ENCODE measurements around the gene EVA1B. TPM values are rescaled to one million over a fixed set of nuclear protein-coding genes. Genes with fewer than 3 reads are reported as not detected.

The EVA1B gene
- total and polyA plus RNA-seq, 2 donors from 2014 or later, result 31.8 to 91.8 TPM

DNA sequence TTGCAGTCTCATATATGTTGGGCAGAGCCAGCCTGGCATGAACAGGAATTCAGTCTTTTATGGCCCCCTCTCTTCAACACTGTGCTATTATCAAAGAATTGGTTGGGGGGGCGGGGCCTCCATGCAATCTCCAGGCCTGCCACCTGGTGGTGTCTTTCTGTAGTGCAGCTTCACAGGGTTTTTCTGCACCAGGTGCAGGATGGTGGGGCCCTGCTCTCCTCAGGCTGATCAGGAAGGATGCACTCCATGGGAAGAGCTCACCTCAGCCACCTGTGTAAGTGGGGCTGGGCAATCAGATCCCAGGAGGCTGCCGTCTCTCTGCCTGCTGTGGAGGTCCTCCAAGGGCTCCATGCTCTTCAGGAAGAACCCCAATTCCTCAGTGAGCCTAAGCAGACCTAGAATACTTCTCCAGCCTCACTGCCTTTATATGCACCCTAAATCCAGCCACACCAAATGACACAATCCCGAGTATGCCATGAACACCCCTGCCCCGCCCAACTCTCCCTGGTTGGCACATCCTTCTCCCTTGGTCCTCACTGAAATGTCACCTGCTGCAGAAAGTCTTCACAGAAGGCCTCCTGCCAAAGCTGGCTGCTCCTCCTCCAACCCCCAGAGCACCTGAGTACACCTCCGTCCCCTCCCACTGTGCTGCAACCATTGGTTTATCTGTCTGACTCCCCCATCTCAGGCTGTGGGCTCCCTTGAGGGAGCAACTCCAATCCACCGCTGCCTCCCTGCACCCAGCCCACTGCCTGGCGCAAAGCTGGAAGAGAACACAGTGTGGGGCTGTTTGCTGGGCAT, 45.8 kb upstream of the EVA1B start:
- FAIRE-seq, result no peak
- H3K27ac ChIP-seq (ENCODE audit: low read depth in 2 of 2, low read length in 2 of 2), result peak overlapping the region in 1 of 2 donors; percentile 49
- peak in 4 of 5 donors; percentile 85 to 90 (median 87) for DNase-seq
- H3K4me1 ChIP-seq (ENCODE audit: control insufficient read depth in 2 of 3, insufficient read depth in 2 of 3, low read depth in 1 of 3, low read length in 3 of 3), result peaks cover 10 to 39% (median 30%) of the 10 kb centered on the region in 3 donors
- no peak overlapping the region for H3K9ac ChIP-seq (ENCODE audit: low read length in 3 of 3)
- no peak overlapping the region for H3K4me3 ChIP-seq (ENCODE audit: low read length in 3 of 3)
- H3K27me3 ChIP-seq (ENCODE audit: control insufficient read depth, insufficient read depth, low read length), result no peaks in the 10 kb centered on the region
- H3K36me3 ChIP-seq (ENCODE audit: control insufficient read depth in 2 of 3, insufficient read depth in 3 of 3, low read length in 3 of 3), result peaks cover 0 to 8% (median 7%) of the 10 kb centered on the region in 3 donors
- intact Hi-C loops (cut with DNase I), result no loop called here
- no peaks in the 10 kb centered on the region for H3K9me3 ChIP-seq (ENCODE audit: control insufficient read depth in 2 of 3, insufficient read depth in 1 of 3, low read length in 3 of 3)
- TF ChIP-seq, protein P1, sequence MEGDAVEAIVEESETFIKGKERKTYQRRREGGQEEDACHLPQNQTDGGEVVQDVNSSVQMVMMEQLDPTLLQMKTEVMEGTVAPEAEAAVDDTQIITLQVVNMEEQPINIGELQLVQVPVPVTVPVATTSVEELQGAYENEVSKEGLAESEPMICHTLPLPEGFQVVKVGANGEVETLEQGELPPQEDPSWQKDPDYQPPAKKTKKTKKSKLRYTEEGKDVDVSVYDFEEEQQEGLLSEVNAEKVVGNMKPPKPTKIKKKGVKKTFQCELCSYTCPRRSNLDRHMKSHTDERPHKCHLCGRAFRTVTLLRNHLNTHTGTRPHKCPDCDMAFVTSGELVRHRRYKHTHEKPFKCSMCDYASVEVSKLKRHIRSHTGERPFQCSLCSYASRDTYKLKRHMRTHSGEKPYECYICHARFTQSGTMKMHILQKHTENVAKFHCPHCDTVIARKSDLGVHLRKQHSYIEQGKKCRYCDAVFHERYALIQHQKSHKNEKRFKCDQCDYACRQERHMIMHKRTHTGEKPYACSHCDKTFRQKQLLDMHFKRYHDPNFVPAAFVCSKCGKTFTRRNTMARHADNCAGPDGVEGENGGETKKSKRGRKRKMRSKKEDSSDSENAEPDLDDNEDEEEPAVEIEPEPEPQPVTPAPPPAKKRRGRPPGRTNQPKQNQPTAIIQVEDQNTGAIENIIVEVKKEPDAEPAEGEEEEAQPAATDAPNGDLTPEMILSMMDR (IDR thresholded peaks at IDR 0.05; ENCODE audit: borderline replicate concordance, extremely low read depth, insufficient read depth), result peak; percentile 94

DNA sequence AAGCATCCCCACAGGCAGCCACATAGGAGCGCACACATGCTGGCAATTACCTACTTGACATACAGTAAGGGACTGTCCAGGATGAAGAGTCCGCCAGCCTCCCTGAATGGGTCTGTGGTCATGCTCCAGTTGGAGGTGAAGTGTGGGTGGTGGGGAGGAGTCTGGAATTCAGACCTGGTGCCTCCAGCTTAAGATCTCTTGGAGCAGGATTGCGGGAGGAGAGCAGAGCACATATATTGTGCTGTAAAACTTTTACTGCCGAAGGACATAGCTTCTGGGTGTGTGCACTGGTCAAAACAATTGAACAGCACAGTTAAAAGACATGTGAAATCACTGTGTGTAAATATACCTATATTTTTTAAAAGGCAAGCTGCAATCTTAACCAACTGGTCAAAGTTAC, 44.4 kb upstream of the EVA1B start:
- Histone ChIP-seq H3K4me3 (ENCODE audit: low read length in 3 of 3) (no peak overlapping the region), H3K9me3 (ENCODE audit: control insufficient read depth in 2 of 3, insufficient read depth in 1 of 3, low read length in 3 of 3) (no peaks in the 10 kb centered on the region), H3K4me1 (ENCODE audit: control insufficient read depth in 2 of 3, insufficient read depth in 2 of 3, low read depth in 1 of 3, low read length in 3 of 3) (peaks cover under 1 to 25% (median 16%) of the 10 kb centered on the region in 3 donors), H3K36me3 (ENCODE audit: control insufficient read depth in 2 of 3, insufficient read depth in 3 of 3, low read length in 3 of 3) (peaks cover 0 to 8% (median 7%) of the 10 kb centered on the region in 3 donors), H3K9ac (ENCODE audit: low read length in 3 of 3) (no peak overlapping the region), H3K27me3 (ENCODE audit: control insufficient read depth, insufficient read depth, low read length) (no peaks in the 10 kb centered on the region), H3K27ac (ENCODE audit: low read depth in 2 of 2, low read length in 2 of 2) (no peak overlapping the region)
- TF ChIP-seq, protein P1 (IDR thresholded peaks at IDR 0.05; ENCODE audit: borderline replicate concordance, extremely low read depth, insufficient read depth), result no peak
- peak in 1 of 5 donors; percentile 42 for DNase-seq
- FAIRE-seq, result no peak
- intact Hi-C loops (cut with DNase I), result no loop called here

DNA sequence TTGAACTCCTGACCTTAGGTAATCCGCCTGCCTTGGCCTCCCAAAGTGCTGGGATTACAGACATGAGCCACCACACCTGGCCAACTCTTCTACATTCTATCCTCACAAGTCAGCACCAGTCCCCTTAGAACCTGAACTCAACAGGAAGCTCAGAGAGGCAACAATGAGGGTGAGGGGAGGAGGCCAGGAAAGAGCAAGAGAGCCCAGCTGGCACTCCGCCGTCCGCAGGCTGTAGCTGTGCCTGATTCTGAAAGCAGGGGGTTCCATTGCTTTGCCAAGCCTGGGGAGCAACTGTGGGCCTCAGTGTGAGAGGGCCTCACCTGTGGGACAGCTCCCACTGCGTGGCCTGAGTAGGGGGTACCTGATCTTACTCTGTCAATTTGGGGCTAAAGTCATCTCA, 43.6 kb upstream of the EVA1B start:
- no peak for FAIRE-seq
- Histone ChIP-seq H3K9me3 (ENCODE audit: control insufficient read depth in 2 of 3, insufficient read depth in 1 of 3, low read length in 3 of 3) (no peaks in the 10 kb centered on the region), H3K9ac (ENCODE audit: low read length in 3 of 3) (no peak overlapping the region), H3K4me3 (ENCODE audit: low read length in 3 of 3) (no peak overlapping the region), H3K27me3 (ENCODE audit: control insufficient read depth, insufficient read depth, low read length) (no peaks in the 10 kb centered on the region), H3K27ac (ENCODE audit: low read depth in 2 of 2, low read length in 2 of 2) (no peak overlapping the region), H3K36me3 (ENCODE audit: control insufficient read depth in 2 of 3, insufficient read depth in 3 of 3, low read length in 3 of 3) (peaks cover 0 to 12% (median 10%) of the 10 kb centered on the region in 3 donors), H3K4me1 (ENCODE audit: control insufficient read depth in 2 of 3, insufficient read depth in 2 of 3, low read depth in 1 of 3, low read length in 3 of 3) (peaks cover 0 to 20% (median 11%) of the 10 kb centered on the region in 3 donors)
- intact Hi-C loops (cut with DNase I), result no loop called here
- DNase-seq, result no peak
- TF ChIP-seq, protein P1 (IDR thresholded peaks at IDR 0.05; ENCODE audit: borderline replicate concordance, extremely low read depth, insufficient read depth), result no peak

Measured in kidney (tissue), 14 donors.